Spinal cord (tissue), 10 donors: ENCODE measurements around the gene SKOR1. TPM values are rescaled to one million over a fixed set of nuclear protein-coding genes. Genes with fewer than 3 reads are reported as not detected.
A peak's percentile ranks its signal among the peaks of the same experiment; 100 is the strongest.

ENCODE experiments used
- DNase-seq, 6 donors: peaks; one replicate each; pipeline versions ENCODE4 v3.0.0 to v3.0.0-alpha.2; 2013 to 2015; ENCODE audit warnings: low spot score in 6 of 6, low read depth in 4 of 6
- H3K27ac ChIP-seq: one replicate; pipeline ENCODE4 v1.5.1; 2013; ENCODE audit warnings: low read depth, low read length, control low read depth
- H3K27me3 ChIP-seq: one replicate; pipeline ENCODE4 v1.6.1; 2013; ENCODE audit warnings: low read length; ENCODE audit not compliant: control insufficient read depth, insufficient read depth
- H3K36me3 ChIP-seq: one replicate; pipeline ENCODE4 v1.6.1; 2013; ENCODE audit warnings: low read length; ENCODE audit not compliant: control insufficient read depth, insufficient read depth
- H3K4me1 ChIP-seq: one replicate; pipeline ENCODE4 v1.6.1; 2013; ENCODE audit warnings: low read length; ENCODE audit not compliant: control insufficient read depth, insufficient read depth
- H3K4me3 ChIP-seq: one replicate; pipeline ENCODE4 v1.5.1; 2013; ENCODE audit warnings: low read depth, low read length, control low read depth
- H3K9me3 ChIP-seq: one replicate; pipeline ENCODE4 v1.6.1; 2013; ENCODE audit warnings: low read length; ENCODE audit not compliant: control insufficient read depth, insufficient read depth
- whole genome bisulfite sequencing: methylation state at CpG from one replicate; pipeline ENCODE4 v1.1.5; 2013; ENCODE audit warnings: missing lambda C conversion rate; ENCODE audit not compliant: insufficient coverage; 5-methylcytosine and 5-hydroxymethylcytosine counted together
- polyA plus RNA-seq, 2 donors: library from polyadenylated mRNA; unstranded; fragments of 120-200 nt; gene quantifications; one replicate each; pipeline ENCODE4 v1.2.1, GENCODE V29; 2013; ENCODE audit not compliant: insufficient read length in 2 of 2
- total RNA-seq, 2 donors: library from RNA; depleted of rRNA in 1 of 2; stranded (reverse); fragments of 120-200 nt in 1 of 2; fragments of >200 nt in 1 of 2; gene quantifications; one replicate each; pipeline versions ENCODE4 v1.2.3 to v1.2.4, GENCODE V29; 2013 to 2014
- donor health status: healthy.

SKOR1 gene
- total and polyA plus RNA-seq, 4 donors, result 1.6 to 20.1 (median 10.0) TPM

GRCh38 chr15:67813104-67813634, 12.1 kb upstream of the SKOR1 start:
- WGBS, result 66% methylated on average over 3 of the region's 3 CpGs
- Histone ChIP-seq H3K9me3 (peaks cover 8% of the 10 kb centered on the region), H3K36me3 (peaks cover 5% of the 10 kb centered on the region), H3K27me3 (peaks cover 5% of the 10 kb centered on the region), H3K4me3 (no peak overlapping the region), H3K4me1 (peaks cover 6% of the 10 kb centered on the region), H3K27ac (no peak overlapping the region)
- no peak for DNase-seq

GRCh38 chr15:67815036-67815592, 10.2 kb upstream of the SKOR1 start:
- peaks cover 14% of the 10 kb centered on the region for H3K4me1 ChIP-seq
- H3K27ac ChIP-seq, result no peak overlapping the region
- WGBS, result 100% methylated on average over 3 of the region's 5 CpGs
- H3K4me3 ChIP-seq, result no peak overlapping the region
- DNase-seq, result no peak
- peaks cover 8% of the 10 kb centered on the region for H3K9me3 ChIP-seq
- peaks cover 2% of the 10 kb centered on the region for H3K36me3 ChIP-seq
- peaks cover 23% of the 10 kb centered on the region for H3K27me3 ChIP-seq

DNA sequence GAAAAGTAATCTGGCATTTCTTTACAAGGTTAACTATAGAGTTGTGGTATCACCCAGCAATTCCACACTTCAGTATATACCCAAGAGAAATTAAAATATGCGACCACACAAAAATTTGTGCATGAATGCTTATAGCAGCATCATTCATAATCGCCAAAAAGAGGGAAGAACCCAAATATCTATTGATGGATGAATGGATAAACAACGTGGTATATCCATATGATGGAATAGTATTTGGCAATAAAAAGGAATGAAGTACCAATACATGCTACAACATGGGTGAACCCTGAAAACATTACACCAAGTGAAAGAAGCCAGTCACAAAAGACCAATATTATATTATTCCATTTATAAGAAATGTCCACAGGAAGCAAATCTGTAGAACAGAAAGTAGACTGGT, 8.6 kb upstream of the SKOR1 start:
- no peak for DNase-seq
- H3K27me3 ChIP-seq, result peaks cover 39% of the 10 kb centered on the region
- H3K9me3 ChIP-seq, result peaks cover 8% of the 10 kb centered on the region
- no peak overlapping the region for H3K27ac ChIP-seq
- H3K4me3 ChIP-seq, result no peak overlapping the region
- H3K4me1 ChIP-seq, result peaks cover 30% of the 10 kb centered on the region
- H3K36me3 ChIP-seq, result no peaks in the 10 kb centered on the region
- no CpG with 5 or more reads among the region's 3 CpGs for WGBS

- WGBS, result 93% methylated on average over 2 of the region's 3 CpGs
- H3K36me3 ChIP-seq, result no peaks in the 10 kb centered on the region
- no peak overlapping the region for H3K4me3 ChIP-seq
- peaks cover 8% of the 10 kb centered on the region for H3K9me3 ChIP-seq
- peaks cover 53% of the 10 kb centered on the region for H3K27me3 ChIP-seq
- peaks cover 37% of the 10 kb centered on the region for H3K4me1 ChIP-seq
- no peak for DNase-seq
- H3K27ac ChIP-seq, result no peak overlapping the region
Observed at GRCh38 chr15:67818464-67818863, 6.8 kb upstream of the SKOR1 start.

DNA sequence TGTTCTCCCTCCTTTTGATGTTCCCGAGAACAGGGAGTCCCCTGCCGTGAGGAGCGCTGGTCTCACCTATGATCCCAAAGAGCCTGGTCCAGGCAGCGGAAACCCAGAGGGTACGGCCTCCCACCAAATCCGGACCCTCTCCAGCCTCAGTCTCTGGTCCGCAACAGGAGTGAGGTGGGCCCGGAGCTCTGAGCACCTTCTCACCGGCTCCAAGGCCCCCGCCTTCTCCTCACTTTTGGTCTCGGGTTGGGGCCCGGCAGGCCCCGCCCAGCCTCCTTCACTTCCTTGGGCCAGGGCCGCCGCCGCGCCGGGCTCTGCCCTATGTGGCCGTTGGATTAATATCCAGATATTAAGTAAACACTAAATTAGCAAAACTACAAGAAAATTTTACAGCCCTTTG, 5.7 kb upstream of the SKOR1 start:
- Histone ChIP-seq H3K4me3 (no peak overlapping the region), H3K4me1 (peaks cover 46% of the 10 kb centered on the region), H3K27me3 (peaks cover 65% of the 10 kb centered on the region), H3K9me3 (peaks cover 8% of the 10 kb centered on the region), H3K36me3 (no peaks in the 10 kb centered on the region), H3K27ac (no peak overlapping the region)
- no peak for DNase-seq
- 15% methylated on average over 18 of the region's 19 CpGs for WGBS

- peaks cover 53% of the 10 kb centered on the region for H3K4me1 ChIP-seq
- peaks cover 72% of the 10 kb centered on the region for H3K27me3 ChIP-seq
- H3K36me3 ChIP-seq, result no peaks in the 10 kb centered on the region
- DNase-seq, result peak in 2 of 6 donors; percentile 35 to 91
- H3K9me3 ChIP-seq, result peaks cover 8% of the 10 kb centered on the region
- 2% methylated on average over 42 of the region's 50 CpGs for WGBS
- H3K4me3 ChIP-seq, result peak overlapping the region; percentile 9
- no peak overlapping the region for H3K27ac ChIP-seq
Observed at GRCh38 chr15:67820122-67820991, 5.0 kb upstream of the SKOR1 start.

- peaks cover 61% of the 10 kb centered on the region for H3K4me1 ChIP-seq
- peaks cover 4% of the 10 kb centered on the region for H3K9me3 ChIP-seq
- 4% methylated on average over 33 of the region's 39 CpGs for WGBS
- no peak overlapping the region for H3K27ac ChIP-seq
- DNase-seq, result peak in 2 of 6 donors; percentile 45 to 69
- H3K27me3 ChIP-seq, result peaks cover 80% of the 10 kb centered on the region
- peaks cover 3% of the 10 kb centered on the region for H3K36me3 ChIP-seq
- no peak overlapping the region for H3K4me3 ChIP-seq
Observed at GRCh38 chr15:67820992-67821783, 4.1 kb upstream of the SKOR1 start.

DNA sequence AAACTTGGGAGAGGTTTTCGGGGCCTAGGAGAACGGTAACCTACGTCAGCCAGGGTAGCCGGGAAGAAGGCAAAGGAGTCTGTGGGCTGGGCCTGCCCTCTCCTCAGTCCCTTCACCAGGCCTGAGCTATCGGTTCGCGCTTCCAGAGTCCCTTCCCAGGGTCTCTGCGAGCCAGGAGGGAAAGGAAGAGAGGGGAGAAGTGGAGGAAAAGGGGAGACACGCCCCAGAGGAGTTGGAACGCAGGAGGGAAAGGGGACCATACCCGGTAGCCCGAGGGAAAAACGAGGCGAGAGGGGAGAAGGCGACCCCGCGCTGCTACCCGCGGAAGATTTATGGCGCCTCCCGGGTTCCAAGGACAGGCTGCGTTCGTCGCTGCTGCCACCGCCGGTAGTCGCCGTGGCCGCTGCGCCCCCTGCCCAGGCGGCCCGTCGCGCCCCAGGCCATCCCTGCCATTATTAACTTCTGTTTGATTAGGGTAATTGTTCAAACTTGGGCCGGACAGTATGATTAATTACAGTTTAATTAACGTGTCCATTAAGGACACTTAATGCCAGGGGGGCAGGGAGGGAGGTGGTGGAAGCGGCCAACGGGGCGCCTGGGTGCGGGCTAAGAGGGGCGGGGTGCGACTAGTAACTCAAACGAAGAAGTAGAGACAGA, 3.4 kb upstream of the SKOR1 start:
- H3K4me1 ChIP-seq, result peaks cover 65% of the 10 kb centered on the region
- peaks cover 87% of the 10 kb centered on the region for H3K27me3 ChIP-seq
- no peak overlapping the region for H3K27ac ChIP-seq
- peaks cover 4% of the 10 kb centered on the region for H3K36me3 ChIP-seq
- 2% methylated on average over 43 of the region's 43 CpGs for WGBS
- H3K9me3 ChIP-seq, result peaks cover 2% of the 10 kb centered on the region
- DNase-seq, result peak in 2 of 6 donors; percentile 32 to 47
- peak overlapping the region; percentile 4 for H3K4me3 ChIP-seq
